A549 treated with Mapracorat at 1 μM for 4 hours (cell line): Measurements from ENCODE around the gene FMR1NB. TPM values are rescaled to one million over a fixed set of nuclear protein-coding genes. Genes with fewer than 3 reads are reported as not detected.

Experiments used
- total RNA-seq: library from RNA; stranded (reverse); fragments of 200-300 nt; extraction: Qiagen RNA extraction; gene quantifications from 5 replicates; pipeline ENCODE4 v1.2.3, GENCODE V29; 2022

The FMR1NB gene, protein sequence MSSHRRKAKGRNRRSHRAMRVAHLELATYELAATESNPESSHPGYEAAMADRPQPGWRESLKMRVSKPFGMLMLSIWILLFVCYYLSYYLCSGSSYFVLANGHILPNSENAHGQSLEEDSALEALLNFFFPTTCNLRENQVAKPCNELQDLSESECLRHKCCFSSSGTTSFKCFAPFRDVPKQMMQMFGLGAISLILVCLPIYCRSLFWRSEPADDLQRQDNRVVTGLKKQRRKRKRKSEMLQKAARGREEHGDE
- total RNA-seq = not detected in 5 replicates

DNA sequence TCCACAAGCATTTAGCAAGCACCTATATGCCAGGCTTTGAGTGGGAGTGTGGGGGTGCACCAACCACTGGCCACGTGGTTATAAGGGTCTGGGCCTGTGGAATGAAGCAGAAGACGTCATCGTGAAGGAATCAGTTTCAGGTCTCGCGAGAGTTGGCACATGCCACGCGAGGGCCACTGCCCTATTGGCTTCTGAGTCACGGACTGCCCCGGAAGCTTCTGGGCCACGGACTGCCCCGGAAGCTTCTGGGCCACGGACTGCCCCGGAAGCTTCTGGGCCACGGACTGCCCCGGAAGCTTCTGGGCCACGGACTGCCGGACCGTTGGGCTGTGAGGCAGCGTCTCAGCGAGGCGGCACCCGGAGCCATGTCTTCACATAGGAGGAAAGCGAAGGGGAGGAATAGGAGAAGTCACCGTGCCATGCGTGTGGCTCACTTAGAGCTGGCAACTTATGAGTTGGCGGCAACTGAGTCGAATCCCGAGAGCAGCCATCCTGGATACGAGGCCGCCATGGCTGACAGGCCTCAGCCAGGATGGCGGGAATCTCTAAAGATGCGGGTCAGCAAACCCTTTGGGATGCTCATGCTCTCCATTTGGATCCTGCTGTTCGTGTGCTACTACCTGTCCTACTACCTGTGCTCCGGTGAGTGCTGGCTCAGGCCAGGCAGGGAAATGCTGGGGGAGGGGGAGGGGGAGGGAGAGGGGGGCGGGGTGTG, at the start of gene FMR1NB:
TSS of gene FMR1NB (plus strand) at position 300 of the 715 bp plus-strand sequence. CDS start at position 366, 66 bp downstream.

Other genes starting within 250 kb of the FMR1NB start
- gene FMR1, start 69.4 kb upstream of the FMR1NB start, total RNA-seq = 17.7 to 23.5 TPM (median 21.5 TPM) in 5 replicates